ENCODE results near the gene PSAT1.
A peak's percentile ranks its signal among the peaks of the same experiment; 100 is the strongest.

The PSAT1 gene

DNA sequence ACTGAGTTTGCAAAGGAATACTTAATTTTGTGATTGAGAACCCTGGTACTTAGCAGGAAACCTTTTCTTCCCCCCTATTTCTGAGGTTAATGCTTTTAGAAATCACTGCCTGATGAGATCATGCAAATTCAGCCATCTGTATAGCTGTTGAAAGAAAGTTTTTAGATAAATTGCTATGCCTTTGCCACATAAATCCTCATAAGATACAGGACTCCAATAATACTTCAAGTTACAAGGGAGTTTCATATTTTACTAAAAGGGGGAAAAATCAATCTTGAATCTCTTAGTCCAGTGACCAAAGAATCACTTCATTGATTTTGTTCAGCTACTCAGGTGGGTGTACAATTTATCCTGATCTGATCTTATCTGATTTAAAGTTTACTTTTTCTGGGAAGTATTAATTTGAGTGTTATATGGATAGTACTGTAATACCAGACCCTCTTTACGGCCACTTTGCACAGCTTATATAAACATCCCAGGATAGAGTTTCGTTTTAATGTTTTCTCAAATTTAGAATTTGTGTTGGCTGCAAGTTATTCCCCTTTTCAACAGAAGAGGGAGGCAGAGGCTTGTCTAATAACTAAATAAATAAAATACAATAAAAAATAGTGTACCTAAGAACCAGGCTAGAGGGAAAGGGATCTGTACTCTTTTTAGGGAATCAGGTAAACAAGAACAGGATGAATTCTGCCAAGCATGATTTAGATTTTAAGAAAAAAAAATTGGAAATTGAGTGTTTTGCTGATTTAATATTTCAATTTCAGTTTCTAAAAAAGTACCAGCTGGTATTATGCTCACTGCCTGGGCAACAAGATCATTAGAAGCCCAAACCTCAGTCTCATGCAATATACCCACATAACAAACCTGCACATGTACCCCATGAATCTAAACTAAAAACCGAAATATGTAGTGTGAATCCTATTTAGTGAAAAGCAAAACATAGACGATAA, 69.1 kb downstream of the PSAT1 start:
- DNase-seq (ENCODE audit: low read depth in 3 of 3) = no peak

DNA sequence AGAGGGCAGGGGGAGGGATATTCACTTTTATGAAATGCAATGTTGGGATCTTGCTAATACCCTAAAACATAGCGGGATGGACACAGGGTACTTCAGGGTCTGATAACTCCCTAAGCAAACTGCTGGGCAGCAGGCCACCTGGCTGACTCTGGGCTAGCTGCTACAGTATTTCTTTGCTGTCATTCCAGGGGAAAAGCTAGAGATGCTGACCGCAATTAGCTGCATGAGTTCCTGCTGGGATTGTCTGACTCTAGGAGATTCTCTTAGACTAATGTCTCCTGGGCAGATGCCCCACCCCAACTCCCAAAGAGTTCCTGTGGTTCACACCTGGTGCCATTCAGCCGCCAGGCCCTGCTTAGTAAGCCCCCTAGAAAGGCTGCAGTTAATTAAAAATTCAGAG, 69.9 kb downstream of the PSAT1 start:
- no peak for DNase-seq (ENCODE audit: low read depth in 3 of 3)

DNA sequence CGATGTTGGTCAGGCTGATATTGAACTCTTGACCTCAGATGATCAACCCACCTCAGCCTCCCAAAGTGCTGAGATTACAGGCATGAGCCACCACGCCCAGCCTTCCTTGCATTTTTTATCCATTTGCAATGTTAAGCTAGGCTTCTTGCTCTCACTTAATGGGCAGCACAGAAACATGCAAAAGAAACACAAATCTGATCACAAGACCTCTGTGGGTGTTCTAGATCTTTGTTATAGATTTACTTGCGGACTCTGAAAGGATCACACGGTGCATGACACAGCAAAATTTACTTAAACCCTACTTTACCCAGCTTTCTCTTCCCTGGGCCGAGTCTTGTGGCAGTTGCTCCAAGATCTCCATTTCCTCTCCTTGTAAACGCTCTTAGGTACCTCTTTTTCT, 71.3 kb downstream of the PSAT1 start:
- DNase-seq (ENCODE audit: low read depth in 3 of 3) = no peak

DNA sequence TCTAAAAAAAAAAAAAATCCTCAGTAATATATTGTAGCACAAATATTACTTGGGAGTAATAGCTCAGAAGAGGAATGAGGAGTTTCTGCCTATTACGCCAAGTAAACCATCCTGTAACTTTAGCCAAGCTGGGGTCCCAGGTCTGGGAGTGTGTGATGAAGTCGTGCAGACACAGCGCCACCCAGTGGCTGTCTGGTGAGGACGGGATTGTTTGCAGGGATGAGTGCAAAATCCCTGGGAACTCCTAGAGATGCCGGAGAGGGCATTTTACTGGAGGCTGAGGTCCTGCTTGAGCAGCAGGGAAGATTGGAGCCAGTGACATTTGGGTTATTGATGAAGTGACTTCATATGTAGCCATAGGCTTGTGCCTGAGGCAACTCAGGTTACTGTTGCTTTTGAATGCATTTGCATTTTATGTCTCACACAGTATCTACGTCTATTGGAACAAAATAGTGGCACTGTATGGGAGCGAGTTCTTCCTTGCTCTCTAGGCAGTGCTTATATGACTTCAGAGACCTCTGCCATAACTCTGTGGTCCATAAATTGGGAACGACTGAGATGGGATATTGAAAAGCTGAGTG, 72.8 kb downstream of the PSAT1 start:
- DNase-seq (ENCODE audit: low read depth in 3 of 3) = peak; percentile 6 to 36 (median 24)

DNA sequence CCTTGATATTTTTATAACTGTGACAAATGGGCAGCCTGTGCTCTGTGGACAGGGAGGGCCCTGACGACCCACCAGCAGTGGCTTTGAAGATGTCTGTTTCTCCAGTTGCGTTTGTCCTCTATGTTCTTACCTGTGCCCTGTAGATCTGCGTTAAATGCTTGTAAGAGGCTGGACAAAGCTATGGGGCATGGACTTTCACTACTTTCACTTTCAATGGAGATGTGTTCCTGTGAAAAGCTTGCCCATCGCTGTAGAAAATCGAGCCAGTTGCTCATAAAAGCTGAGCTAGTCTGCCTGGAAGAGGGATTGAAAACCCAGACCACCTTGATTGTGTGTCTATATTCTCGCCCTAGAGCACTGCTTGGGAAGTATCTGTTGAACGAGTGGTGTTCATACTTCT, 74.1 kb downstream of the PSAT1 start:
- DNase-seq (ENCODE audit: low read depth in 3 of 3) = no peak

DNA sequence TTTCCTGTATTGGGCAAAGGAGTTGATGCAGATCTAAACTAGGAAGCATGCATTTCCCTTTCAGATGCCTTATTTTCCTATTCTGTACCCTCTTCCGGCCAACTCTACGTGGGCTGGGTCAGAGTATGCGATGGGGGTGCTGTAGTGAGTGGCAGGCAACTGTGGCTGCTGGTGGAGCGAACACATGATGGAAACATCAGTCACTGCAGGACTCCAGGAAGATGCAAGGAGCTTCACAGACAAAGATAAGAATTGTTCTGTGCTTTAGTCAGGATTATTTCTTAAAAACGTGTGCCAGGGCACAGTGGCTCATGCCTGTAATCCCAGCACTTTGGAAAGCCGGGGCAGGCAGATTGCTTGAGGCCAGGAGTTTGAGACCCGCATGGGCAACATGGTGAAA, 75.1 kb downstream of the PSAT1 start:
- no peak for DNase-seq (ENCODE audit: low read depth in 3 of 3)
